Measurements from ENCODE around the gene SPSB1.

DNA sequence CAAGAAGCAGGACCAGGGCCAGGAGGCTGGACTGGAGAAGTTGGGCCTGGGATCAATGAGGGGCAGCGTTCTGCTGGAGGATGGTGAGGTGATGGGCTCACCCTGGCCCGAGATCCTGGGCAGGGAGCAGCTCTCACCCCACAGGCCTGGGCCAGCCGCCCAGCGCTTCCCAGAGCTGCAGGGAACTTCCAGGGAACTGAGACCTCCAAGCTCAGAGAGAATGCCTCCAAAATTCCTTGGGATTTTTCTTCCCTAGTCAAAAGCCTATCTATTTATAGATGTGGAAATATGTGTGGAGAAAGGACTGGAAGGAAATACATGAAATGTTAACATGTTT lies 121.2 kb downstream of the SPSB1 start:
- TF ChIP-seq, protein P1, sequence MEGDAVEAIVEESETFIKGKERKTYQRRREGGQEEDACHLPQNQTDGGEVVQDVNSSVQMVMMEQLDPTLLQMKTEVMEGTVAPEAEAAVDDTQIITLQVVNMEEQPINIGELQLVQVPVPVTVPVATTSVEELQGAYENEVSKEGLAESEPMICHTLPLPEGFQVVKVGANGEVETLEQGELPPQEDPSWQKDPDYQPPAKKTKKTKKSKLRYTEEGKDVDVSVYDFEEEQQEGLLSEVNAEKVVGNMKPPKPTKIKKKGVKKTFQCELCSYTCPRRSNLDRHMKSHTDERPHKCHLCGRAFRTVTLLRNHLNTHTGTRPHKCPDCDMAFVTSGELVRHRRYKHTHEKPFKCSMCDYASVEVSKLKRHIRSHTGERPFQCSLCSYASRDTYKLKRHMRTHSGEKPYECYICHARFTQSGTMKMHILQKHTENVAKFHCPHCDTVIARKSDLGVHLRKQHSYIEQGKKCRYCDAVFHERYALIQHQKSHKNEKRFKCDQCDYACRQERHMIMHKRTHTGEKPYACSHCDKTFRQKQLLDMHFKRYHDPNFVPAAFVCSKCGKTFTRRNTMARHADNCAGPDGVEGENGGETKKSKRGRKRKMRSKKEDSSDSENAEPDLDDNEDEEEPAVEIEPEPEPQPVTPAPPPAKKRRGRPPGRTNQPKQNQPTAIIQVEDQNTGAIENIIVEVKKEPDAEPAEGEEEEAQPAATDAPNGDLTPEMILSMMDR (conservative IDR thresholded peaks at IDR 0.05; ENCODE audit: low read depth, low read length): no peak
- TF ChIP-seq SMC3 (IDR thresholded peaks at IDR 0.05; ENCODE audit: low read depth, low read length) (no peak), FOS (IDR thresholded peaks at IDR 0.05; ENCODE audit: low read depth, low read length) (no peak), POLR2A (IDR thresholded peaks at IDR 0.05; ENCODE audit: low read depth, low read length) (no peak), RFX5 (IDR thresholded peaks at IDR 0.05; ENCODE audit: low read depth, low read length) (no peak), CEBPB (IDR thresholded peaks at IDR 0.05; ENCODE audit: low read depth, low read length) (no peak), RAD21 (IDR thresholded peaks at IDR 0.05; ENCODE audit: low read length) (peak; percentile 11; the same call in 1 of the 2 replicates), BHLHE40 (IDR thresholded peaks at IDR 0.05; ENCODE audit: low read depth, low read length) (no peak), MXI1 (IDR thresholded peaks at IDR 0.05; ENCODE audit: borderline replicate concordance, low read depth, low read length) (no peak)
- TF ChIP-seq, protein P2, sequence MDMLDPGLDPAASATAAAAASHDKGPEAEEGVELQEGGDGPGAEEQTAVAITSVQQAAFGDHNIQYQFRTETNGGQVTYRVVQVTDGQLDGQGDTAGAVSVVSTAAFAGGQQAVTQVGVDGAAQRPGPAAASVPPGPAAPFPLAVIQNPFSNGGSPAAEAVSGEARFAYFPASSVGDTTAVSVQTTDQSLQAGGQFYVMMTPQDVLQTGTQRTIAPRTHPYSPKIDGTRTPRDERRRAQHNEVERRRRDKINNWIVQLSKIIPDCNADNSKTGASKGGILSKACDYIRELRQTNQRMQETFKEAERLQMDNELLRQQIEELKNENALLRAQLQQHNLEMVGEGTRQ (IDR thresholded peaks at IDR 0.05; ENCODE audit: low read depth, low read length): no peak
- TF ChIP-seq, protein P3, sequence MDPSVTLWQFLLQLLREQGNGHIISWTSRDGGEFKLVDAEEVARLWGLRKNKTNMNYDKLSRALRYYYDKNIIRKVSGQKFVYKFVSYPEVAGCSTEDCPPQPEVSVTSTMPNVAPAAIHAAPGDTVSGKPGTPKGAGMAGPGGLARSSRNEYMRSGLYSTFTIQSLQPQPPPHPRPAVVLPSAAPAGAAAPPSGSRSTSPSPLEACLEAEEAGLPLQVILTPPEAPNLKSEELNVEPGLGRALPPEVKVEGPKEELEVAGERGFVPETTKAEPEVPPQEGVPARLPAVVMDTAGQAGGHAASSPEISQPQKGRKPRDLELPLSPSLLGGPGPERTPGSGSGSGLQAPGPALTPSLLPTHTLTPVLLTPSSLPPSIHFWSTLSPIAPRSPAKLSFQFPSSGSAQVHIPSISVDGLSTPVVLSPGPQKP (IDR thresholded peaks at IDR 0.05; ENCODE audit: borderline replicate concordance, low read depth, low read length): no peak

Data from IMR-90 (cell line).